ENCODE results near the gene ELSPBP1.
"Not testable (repeated sequence)": the region's sequence is repeated elsewhere in the genome, so short reads cannot be mapped to it uniquely, and the experiment has no call there.

Gene ELSPBP1

GRCh38 chr19:47994209-47994802 is at the start of gene ELSPBP1:
TSS of gene ELSPBP1 (plus strand) at chr19:47994632. CDS start at chr19:48008668, 14,036 bp downstream.
- no peak for DNase-seq (ENCODE audit: low read depth)

- DNase-seq (ENCODE audit: low read depth) = not testable (repeated sequence)
Observed at GRCh38 chr19:47949852-47950521, 44.4 kb upstream of the ELSPBP1 start.

- DNase-seq (ENCODE audit: low read depth) = not testable (repeated sequence)
Observed at GRCh38 chr19:47952132-47952531, 42.3 kb upstream of the ELSPBP1 start.

GRCh38 chr19:47955936-47956335 is 38.5 kb upstream of the ELSPBP1 start:
- DNase-seq (ENCODE audit: low read depth) = not testable (repeated sequence)

- no peak for DNase-seq (ENCODE audit: low read depth)
Observed at GRCh38 chr19:47973529-47973928, 20.9 kb upstream of the ELSPBP1 start.

GRCh38 chr19:47991191-47991808 is 3.1 kb upstream of the ELSPBP1 start:
- DNase-seq (ENCODE audit: low read depth) = no peak

- no peak for DNase-seq (ENCODE audit: low read depth)
Observed at GRCh38 chr19:47992070-47992469, 2.4 kb upstream of the ELSPBP1 start, which contains the start of gene BSPH1. TSS of gene BSPH1 (minus strand) at chr19:47992170. CDS start at chr19:47992081, 89 bp downstream.

GRCh38 chr19:47996230-47996727 is 1.8 kb downstream of the ELSPBP1 start:
- no peak for DNase-seq (ENCODE audit: low read depth)

GRCh38 chr19:47998800-47999199 is 4.4 kb downstream of the ELSPBP1 start:
- DNase-seq (ENCODE audit: low read depth) = no peak

- no peak for DNase-seq (ENCODE audit: low read depth)
Observed at GRCh38 chr19:48000846-48001245, 6.4 kb downstream of the ELSPBP1 start.

- no peak for DNase-seq (ENCODE audit: low read depth)
Observed at GRCh38 chr19:48004236-48004635, 9.8 kb downstream of the ELSPBP1 start.

GRCh38 chr19:48006762-48007161 is 12.3 kb downstream of the ELSPBP1 start:
- peak; percentile 15 for DNase-seq (ENCODE audit: low read depth)

GRCh38 chr19:48010932-48011758 is 16.7 kb downstream of the ELSPBP1 start:
- no peak for DNase-seq (ENCODE audit: low read depth)

GRCh38 chr19:48020686-48021085 is 26.3 kb downstream of the ELSPBP1 start:
- DNase-seq (ENCODE audit: low read depth) = no peak

GRCh38 chr19:48023011-48023410 is 28.6 kb downstream of the ELSPBP1 start:
- no peak for DNase-seq (ENCODE audit: low read depth)

GRCh38 chr19:48023518-48023917 is 29.1 kb downstream of the ELSPBP1 start:
- no peak for DNase-seq (ENCODE audit: low read depth)

GRCh38 chr19:48025480-48025879 is 31.0 kb downstream of the ELSPBP1 start:
- no peak for DNase-seq (ENCODE audit: low read depth)

GRCh38 chr19:48029431-48029830 is 35.0 kb downstream of the ELSPBP1 start:
- no peak for DNase-seq (ENCODE audit: low read depth)

GRCh38 chr19:48030073-48030472 is 35.6 kb downstream of the ELSPBP1 start:
- no peak for DNase-seq (ENCODE audit: low read depth)

GRCh38 chr19:48033604-48034003 is 39.2 kb downstream of the ELSPBP1 start:
- no peak for DNase-seq (ENCODE audit: low read depth)

GRCh38 chr19:48036765-48037164 is 42.3 kb downstream of the ELSPBP1 start:
- DNase-seq (ENCODE audit: low read depth) = no peak
